Neural progenitor cell (in vitro differentiated cells): Measurements from ENCODE around the gene TTC19. TPM values are rescaled to one million over a fixed set of nuclear protein-coding genes. Genes with fewer than 3 reads are reported as not detected.
"Not testable (repeated sequence)": the region's sequence is repeated elsewhere in the genome, so short reads cannot be mapped to it uniquely, and the experiment has no call there.

Experiments used
- DNase-seq: peaks from one replicate; pipeline ENCODE4 v3.0.0-alpha.2; 2016; ENCODE audit warnings: low spot score
- H2AFZ ChIP-seq: fragments of 200-600 bp; sonication (generic); replicated peaks from 2 replicates; pipeline ENCODE4 v1.6.1; 2016; ENCODE audit warnings: antibody characterized with exemption
- H3F3A ChIP-seq: fragments of 200-600 bp; sonication (generic); 2 replicates; pipeline ENCODE4 v1.6.1; 2016; ENCODE audit warnings: antibody characterized with exemption, low read depth
- H3K27ac ChIP-seq: fragments of 200-600 bp; sonication (generic); 2 replicates; pipeline ENCODE4 v1.5.1; 2016; ENCODE audit warnings: mild to moderate bottlenecking
- H3K27me3 ChIP-seq: fragments of 200-600 bp; sonication (generic); 2 replicates; pipeline ENCODE4 v1.6.1; 2016; ENCODE audit warnings: mild to moderate bottlenecking, moderate library complexity
- H3K36me3 ChIP-seq: fragments of 200-600 bp; sonication (generic); 2 replicates; pipeline ENCODE4 v1.5.1; 2016
- H3K4me1 ChIP-seq: fragments of 200-600 bp; sonication (generic); 2 replicates; pipeline ENCODE4 v1.6.1; 2016; ENCODE audit warnings: mixed run types
- H3K4me2 ChIP-seq: fragments of 200-600 bp; sonication (generic); 2 replicates; pipeline ENCODE4 v1.6.1; 2016
- H3K4me3 ChIP-seq: fragments of 200-600 bp; sonication (generic); 2 replicates; pipeline ENCODE4 v1.5.1; 2016
- H3K79me2 ChIP-seq: fragments of 200-600 bp; sonication (generic); 2 replicates; pipeline ENCODE4 v1.6.1; 2016; ENCODE audit warnings: low read depth
- H3K9ac ChIP-seq: fragments of 200-600 bp; sonication (generic); 2 replicates; pipeline ENCODE4 v1.6.1; 2016
- H3K9me3 ChIP-seq: fragments of 200-600 bp; sonication (generic); 2 replicates; pipeline ENCODE4 v1.5.1; 2016; ENCODE audit warnings: low read depth
- H4K20me1 ChIP-seq: fragments of 200-600 bp; sonication (generic); 2 replicates; pipeline ENCODE4 v1.6.1; 2016; ENCODE audit warnings: low read depth
- H3K27ac Mint-ChIP-seq: 3 replicates; pipeline ENCODE4 v1.8.0; 2021; ENCODE audit warnings: mixed read lengths
- H3K27me3 Mint-ChIP-seq: 2 replicates; pipeline ENCODE4 v1.8.0; 2022; ENCODE audit warnings: low read depth, mild to moderate bottlenecking, inconsistent platforms, moderate library complexity, mixed read lengths; ENCODE audit not compliant: insufficient read depth
- H3K36me3 Mint-ChIP-seq: 3 replicates; pipeline ENCODE4 v1.8.0; 2021; ENCODE audit warnings: mixed read lengths
- H3K4me1 Mint-ChIP-seq: 3 replicates; pipeline ENCODE4 v1.8.0; 2021; ENCODE audit warnings: mixed read lengths
- H3K4me3 Mint-ChIP-seq: 3 replicates; pipeline ENCODE4 v1.8.0; 2021; ENCODE audit warnings: mild to moderate bottlenecking, moderate library complexity, mixed read lengths
- H3K9me3 Mint-ChIP-seq: 3 replicates; pipeline ENCODE4 v1.8.0; 2020; ENCODE audit warnings: mixed read lengths
- EZH2 ChIP-seq: fragments of 200-600 bp; sonication (generic); IDR thresholded peaks from 2 replicates; pipeline ENCODE4 v1.6.1; 2017; ENCODE audit warnings: antibody characterized with exemption, mild to moderate bottlenecking, moderate library complexity
- EZH2phosphoT487 ChIP-seq: fragments of 200-600 bp; sonication (generic); IDR thresholded peaks from 2 replicates; pipeline ENCODE4 v1.6.1; 2017; ENCODE audit warnings: antibody characterized with exemption
- total RNA-seq: library from RNA; depleted of rRNA; stranded (reverse); fragments of >200 nt; gene quantifications from 2 replicates; pipeline ENCODE4 v1.2.3, GENCODE V29; 2015; ENCODE audit warnings: low replicate concordance
- TF ChIP-seq, protein P1 (sequence below): fragments of 200-600 bp; sonication (generic); IDR thresholded peaks from 2 replicates; pipeline ENCODE4 v1.5.1; 2017; ENCODE audit warnings: antibody characterized with exemption, mild to moderate bottlenecking

TTC19 gene
- total RNA-seq, 1 donor from 2014 or later: 52.9 TPM

DNA sequence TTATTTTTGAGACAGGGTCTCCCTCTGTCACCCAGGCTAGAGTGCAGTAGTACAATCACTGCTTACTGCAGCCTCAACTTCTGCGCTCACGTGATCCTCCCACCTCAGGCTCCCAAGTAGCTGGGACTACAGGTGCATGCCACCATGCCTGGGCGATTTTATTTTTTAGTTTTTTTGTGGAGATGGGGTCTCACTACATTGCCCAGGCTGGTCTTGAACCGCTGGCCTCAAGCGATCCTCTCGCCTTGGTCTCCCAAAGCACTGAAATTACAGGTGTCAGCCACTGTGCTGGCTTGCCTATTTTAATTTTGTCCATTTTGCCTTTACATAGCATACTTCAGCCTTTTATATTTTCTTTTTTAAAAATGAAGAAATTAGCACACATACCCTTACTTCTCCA is 51.2 kb downstream of the TTC19 start:
- Mint-ChIP-seq H3K4me1 (no peaks in the 10 kb centered on the region), H3K27ac (no peak overlapping the region), H3K36me3 (peaks cover 53% of the 10 kb centered on the region), H3K4me3 (no peak overlapping the region), H3K9me3 (peaks cover 15% of the 10 kb centered on the region), H3K27me3 (no peaks in the 10 kb centered on the region)
- peaks cover 19% of the 10 kb centered on the region for H3K36me3 ChIP-seq
- no peaks in the 10 kb centered on the region for H3F3A ChIP-seq
- H3K9me3 ChIP-seq: no peaks in the 10 kb centered on the region
- H3K4me2 ChIP-seq: no peak overlapping the region
- no peak for DNase-seq
- no peaks in the 10 kb centered on the region for H4K20me1 ChIP-seq
- no peak overlapping the region for H3K27ac ChIP-seq
- TF ChIP-seq, protein P1, sequence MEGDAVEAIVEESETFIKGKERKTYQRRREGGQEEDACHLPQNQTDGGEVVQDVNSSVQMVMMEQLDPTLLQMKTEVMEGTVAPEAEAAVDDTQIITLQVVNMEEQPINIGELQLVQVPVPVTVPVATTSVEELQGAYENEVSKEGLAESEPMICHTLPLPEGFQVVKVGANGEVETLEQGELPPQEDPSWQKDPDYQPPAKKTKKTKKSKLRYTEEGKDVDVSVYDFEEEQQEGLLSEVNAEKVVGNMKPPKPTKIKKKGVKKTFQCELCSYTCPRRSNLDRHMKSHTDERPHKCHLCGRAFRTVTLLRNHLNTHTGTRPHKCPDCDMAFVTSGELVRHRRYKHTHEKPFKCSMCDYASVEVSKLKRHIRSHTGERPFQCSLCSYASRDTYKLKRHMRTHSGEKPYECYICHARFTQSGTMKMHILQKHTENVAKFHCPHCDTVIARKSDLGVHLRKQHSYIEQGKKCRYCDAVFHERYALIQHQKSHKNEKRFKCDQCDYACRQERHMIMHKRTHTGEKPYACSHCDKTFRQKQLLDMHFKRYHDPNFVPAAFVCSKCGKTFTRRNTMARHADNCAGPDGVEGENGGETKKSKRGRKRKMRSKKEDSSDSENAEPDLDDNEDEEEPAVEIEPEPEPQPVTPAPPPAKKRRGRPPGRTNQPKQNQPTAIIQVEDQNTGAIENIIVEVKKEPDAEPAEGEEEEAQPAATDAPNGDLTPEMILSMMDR: no peak
- no peak for TF ChIP-seq EZH2phosphoT487
- TF ChIP-seq EZH2: no peak
- no peak overlapping the region for H3K9ac ChIP-seq
- H3K27me3 ChIP-seq: no peaks in the 10 kb centered on the region
- peaks cover 24% of the 10 kb centered on the region for H3K79me2 ChIP-seq
- H3K4me3 ChIP-seq: no peak overlapping the region
- no peak overlapping the region for H2AFZ ChIP-seq
- H3K4me1 ChIP-seq: no peaks in the 10 kb centered on the region

DNA sequence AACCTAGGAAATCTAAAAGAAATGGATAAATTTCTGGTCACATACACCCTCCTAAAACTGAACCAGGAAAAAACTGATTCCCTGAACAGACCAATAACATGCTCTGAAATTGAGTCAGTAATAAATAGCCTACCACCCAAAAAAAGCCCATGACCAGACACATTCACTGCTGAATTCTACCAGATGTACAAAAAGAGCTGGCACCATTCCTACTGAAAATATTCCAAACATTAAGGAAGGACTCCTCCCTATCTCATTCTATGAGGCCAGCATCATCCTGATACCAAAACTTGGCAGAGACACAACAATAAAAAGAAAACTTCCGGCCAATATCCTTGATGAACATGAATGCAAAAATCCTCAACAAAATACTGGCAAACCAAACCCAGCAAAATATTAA is 52.9 kb downstream of the TTC19 start:
- Mint-ChIP-seq H3K4me3 (no peak overlapping the region), H3K9me3 (peaks cover 15% of the 10 kb centered on the region), H3K36me3 (peaks cover 50% of the 10 kb centered on the region), H3K4me1 (no peaks in the 10 kb centered on the region), H3K27me3 (no peaks in the 10 kb centered on the region), H3K27ac (no peak overlapping the region)
- no peak overlapping the region for H3K4me3 ChIP-seq
- no peaks in the 10 kb centered on the region for H3K27me3 ChIP-seq
- no peak for DNase-seq
- TF ChIP-seq, protein P1: no peak
- TF ChIP-seq EZH2phosphoT487: no peak
- no peak overlapping the region for H3K9ac ChIP-seq
- no peaks in the 10 kb centered on the region for H3K4me1 ChIP-seq
- no peaks in the 10 kb centered on the region for H3F3A ChIP-seq
- no peak overlapping the region for H3K27ac ChIP-seq
- H2AFZ ChIP-seq: no peak overlapping the region
- peaks cover 24% of the 10 kb centered on the region for H3K79me2 ChIP-seq
- no peaks in the 10 kb centered on the region for H3K9me3 ChIP-seq
- no peaks in the 10 kb centered on the region for H4K20me1 ChIP-seq
- H3K4me2 ChIP-seq: no peak overlapping the region
- H3K36me3 ChIP-seq: peaks cover 13% of the 10 kb centered on the region

- Mint-ChIP-seq H3K36me3 (peaks cover 60% of the 10 kb centered on the region), H3K9me3 (peaks cover 15% of the 10 kb centered on the region)
- not testable (repeated sequence) for DNase-seq
Observed at GRCh38 chr17:16055139-16055538, 55.5 kb downstream of the TTC19 start.

DNA sequence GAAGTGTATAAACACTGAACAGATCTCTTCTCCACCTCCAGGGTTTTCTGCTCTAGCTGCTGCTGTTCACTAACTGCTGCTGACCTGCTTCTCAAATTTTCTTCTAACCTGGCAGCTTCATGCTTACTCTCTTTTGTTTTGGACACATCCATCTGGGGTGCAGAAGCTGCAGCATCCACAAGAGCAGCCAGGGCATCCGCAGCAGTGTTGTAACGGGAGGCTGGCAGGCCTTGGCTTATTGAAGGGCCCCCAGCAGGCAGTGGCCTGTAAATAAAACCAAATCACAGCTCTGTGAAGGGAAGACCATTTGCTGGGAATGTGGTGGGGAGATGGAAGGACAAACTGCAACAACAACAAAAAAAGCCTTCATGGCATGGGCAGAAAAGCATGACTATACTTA is 62.0 kb downstream of the TTC19 start:
- no peaks in the 10 kb centered on the region for H3K4me1 Mint-ChIP-seq
- H3K4me2 ChIP-seq: no peak overlapping the region
- H3K9ac ChIP-seq: no peak overlapping the region
- H3K79me2 ChIP-seq: no peaks in the 10 kb centered on the region
- H3K36me3 ChIP-seq: peaks cover 17% of the 10 kb centered on the region
- no peak for DNase-seq
- TF ChIP-seq, protein P1: no peak
- TF ChIP-seq EZH2phosphoT487 (no peak), EZH2 (no peak)
- H3K27me3 Mint-ChIP-seq: no peaks in the 10 kb centered on the region
- no peak overlapping the region for H3K27ac ChIP-seq
- no peak overlapping the region for H3K4me3 ChIP-seq
- no peaks in the 10 kb centered on the region for H3K27me3 ChIP-seq
- no peaks in the 10 kb centered on the region for H3K9me3 Mint-ChIP-seq
- peaks cover 42% of the 10 kb centered on the region for H3K36me3 Mint-ChIP-seq
- no peaks in the 10 kb centered on the region for H3F3A ChIP-seq
- H2AFZ ChIP-seq: no peak overlapping the region
- no peak overlapping the region for H3K27ac Mint-ChIP-seq
- H3K4me3 Mint-ChIP-seq: no peak overlapping the region
- no peaks in the 10 kb centered on the region for H3K9me3 ChIP-seq
- no peaks in the 10 kb centered on the region for H3K4me1 ChIP-seq
- no peaks in the 10 kb centered on the region for H4K20me1 ChIP-seq

More at GRCh38 chr17:16055139-16055538, 55.5 kb downstream of the TTC19 start:
- not testable (repeated sequence) for H3K36me3 ChIP-seq, H3K27ac Mint-ChIP-seq, H3K27me3 ChIP-seq, H4K20me1 ChIP-seq, H3K4me2 ChIP-seq, H3K27me3 Mint-ChIP-seq, H3K4me1 Mint-ChIP-seq, H3K27ac ChIP-seq, H2AFZ ChIP-seq, H3K9ac ChIP-seq, H3F3A ChIP-seq, H3K4me3 ChIP-seq, H3K4me1 ChIP-seq, H3K4me3 Mint-ChIP-seq, H3K9me3 ChIP-seq
- H3K79me2 ChIP-seq: peaks cover 24% of the 10 kb centered on the region
